MCF 10A (cell line): ENCODE results near the gene TLR3. TPM values are rescaled to one million over a fixed set of nuclear protein-coding genes. Genes with fewer than 3 reads are reported as not detected.
A peak's percentile ranks its signal among the peaks of the same experiment; 100 is the strongest.

ENCODE experiments used
- BruUV-seq: library from RNA; stranded (reverse); fragments of 400-500 nt; replicated peaks from 2 replicates; lab custom pipeline; 2021; lab: Mats Ljungman, UMichigan
- CTCF ChIA-PET: fragments of 300-600 bp; sonication (Branson Sonifier 250); formaldehyde crosslinking; extraction: SDS; loops from one replicate; lab custom pipeline; 2021; ENCODE audit warnings: antibody characterized with exemption, inconsistent platforms; lab: Yijun Ruan, JAX
- POLR2A ChIA-PET: fragments of 300-600, 350-650 bp; sonication (Branson Sonifier 250); formaldehyde crosslinking; extraction: SDS; loops from one replicate; lab custom pipeline; 2020; ENCODE audit warnings: antibody characterized with exemption, inconsistent platforms; lab: Yijun Ruan, JAX
- DNase-seq: peaks from one replicate; pipeline ENCODE4 v3.0.0-alpha.2; 2018; ENCODE audit not compliant: unreplicated experiment
- H3K27ac Mint-ChIP-seq: one replicate; pipeline ENCODE4 v1.8.0; 2022; ENCODE audit warnings: mild to moderate bottlenecking, low read depth, mixed read lengths; ENCODE audit not compliant: unreplicated experiment
- H3K27me3 Mint-ChIP-seq: one replicate; pipeline ENCODE4 v1.8.0; 2022; ENCODE audit warnings: mixed read lengths; ENCODE audit not compliant: insufficient read depth, unreplicated experiment
- H3K36me3 Mint-ChIP-seq: one replicate; pipeline ENCODE4 v1.8.0; 2022; ENCODE audit warnings: mild to moderate bottlenecking, moderate library complexity, mixed read lengths; ENCODE audit not compliant: insufficient read depth, unreplicated experiment
- H3K4me1 Mint-ChIP-seq: one replicate; pipeline ENCODE4 v1.8.0; 2022; ENCODE audit warnings: mixed read lengths; ENCODE audit not compliant: insufficient read depth, unreplicated experiment
- H3K4me3 Mint-ChIP-seq: one replicate; pipeline ENCODE4 v1.8.0; 2022; ENCODE audit warnings: mild to moderate bottlenecking, moderate library complexity, mixed read lengths; ENCODE audit not compliant: unreplicated experiment
- H3K9me3 Mint-ChIP-seq: one replicate; pipeline ENCODE4 v1.8.0; 2022; ENCODE audit warnings: mixed read lengths; ENCODE audit not compliant: unreplicated experiment
- CTCF ChIP-seq: fragments of 200-600 bp; IDR thresholded peaks from one replicate; pipeline ENCODE4 v1.8.0; 2022; ENCODE audit warnings: antibody characterized with exemption, mild to moderate bottlenecking; ENCODE audit not compliant: unreplicated experiment
- intact Hi-C: fragments of 100-400 bp; cut with micrococcal nuclease; formaldehyde crosslinking; loops from 2 replicates; pipeline ENCODE4 v1.14.1; 2022
- total RNA-seq: library from RNA; stranded (reverse); gene quantifications from 2 replicates; pipeline ENCODE4 v1.2.3, GENCODE V29; 2022

Gene TLR3
- total RNA-seq, 1 experiment from 2014 or later, result 6.5 TPM

DNA sequence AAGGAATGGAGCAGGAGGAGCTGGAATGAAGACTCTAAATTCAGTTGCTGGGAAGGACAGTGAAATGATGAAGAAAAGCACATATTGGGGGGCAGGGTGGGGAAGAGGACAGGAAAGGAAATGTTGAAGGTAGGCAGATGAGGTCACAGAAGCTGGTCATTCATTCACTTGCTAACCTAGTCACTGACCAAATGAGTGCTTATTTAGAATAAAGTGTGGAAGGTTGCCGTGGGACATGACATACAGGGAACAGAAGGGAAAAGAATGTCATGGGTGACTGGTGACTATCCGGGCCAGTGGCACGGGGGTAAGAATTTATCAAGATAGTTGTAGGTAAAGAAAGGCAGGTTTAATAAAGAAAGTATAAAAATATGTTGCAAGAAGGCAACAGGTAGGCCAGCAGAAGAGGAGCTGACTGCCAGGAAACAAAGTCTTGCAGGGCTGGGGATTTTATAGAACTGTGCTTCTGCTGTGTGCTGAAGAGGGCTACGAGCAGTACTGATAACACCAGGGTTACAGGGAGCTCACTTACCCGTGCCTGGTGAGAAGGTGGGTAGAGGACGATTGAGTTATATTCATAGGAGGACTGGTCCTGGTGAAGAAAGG lies 31.9 kb upstream of the TLR3 start:
- ChIA-PET POLR2A (interaction anchor here (0.9 to 2.1 kb wide), 2 partner anchors 397 to 529 kb away, joined by 3 to 8 read pairs; no protein-coding TSS in a partner anchor), CTCF (interaction anchor here (0.6 to 5.6 kb wide), 47 partner anchors 9 to 1204 kb away, joined by 3 to 149 read pairs (median 4); partner anchors contain the start of genes ANKRD37 and SORBS2)
- Mint-ChIP-seq H3K36me3 (no peaks in the 10 kb centered on the region), H3K9me3 (no peaks in the 10 kb centered on the region), H3K27me3 (no peaks in the 10 kb centered on the region), H3K4me3 (no peak overlapping the region), H3K4me1 (no peaks in the 10 kb centered on the region), H3K27ac (no peak overlapping the region)
- DNase-seq, result no peak
- intact Hi-C loops, result loop anchor here (5.0 kb wide), 1 partner anchor 565 kb away; the partner anchor contains the start of gene CCDC110
- no TSS peak for BruUV-seq
- TF ChIP-seq CTCF, result no peak

DNA sequence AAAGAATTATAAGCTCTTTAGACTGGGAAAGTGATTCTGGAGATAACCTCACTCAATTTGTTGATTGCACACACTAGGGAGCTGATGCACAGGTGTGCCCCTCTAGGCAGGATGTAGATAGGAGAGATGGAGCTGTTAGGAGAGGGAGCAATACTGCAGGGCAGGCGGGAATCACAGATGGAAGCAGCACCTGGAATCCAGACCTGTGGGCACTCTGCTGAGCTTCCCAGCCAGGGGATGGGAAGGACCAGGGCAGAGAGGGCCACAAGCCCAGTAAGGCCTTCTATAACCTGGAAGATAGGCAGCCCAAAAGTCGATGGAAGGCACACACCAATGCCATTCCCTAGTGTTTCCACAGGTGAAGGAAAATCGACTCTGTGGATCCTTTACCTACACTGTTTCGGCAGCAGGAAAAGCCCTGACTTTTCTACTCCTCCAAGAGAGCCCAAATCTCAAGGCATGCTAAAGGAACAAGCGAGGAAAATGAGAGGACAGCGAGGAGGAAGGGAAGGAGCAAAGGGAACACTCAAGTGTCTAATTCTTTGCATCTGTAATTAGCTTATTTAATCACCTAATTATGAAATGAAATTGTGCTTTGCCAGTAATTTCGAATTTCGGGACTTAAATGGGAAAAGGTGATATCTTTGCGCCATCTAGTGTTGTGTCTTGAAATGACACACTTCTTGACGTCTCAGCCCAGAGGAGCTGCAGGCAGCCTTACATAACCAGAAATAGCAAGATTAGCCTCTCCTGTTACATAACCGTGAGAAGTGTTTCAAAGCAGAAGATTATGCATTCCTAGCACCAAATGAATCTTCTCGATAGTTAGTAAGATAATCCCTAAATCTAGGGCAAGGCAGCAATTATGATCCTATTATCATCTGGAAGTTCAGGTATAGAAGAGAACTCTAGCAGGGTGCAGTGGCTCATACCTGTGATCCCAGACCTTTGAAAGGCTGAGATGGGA lies 31.0 kb upstream of the TLR3 start:
- Mint-ChIP-seq H3K4me3 (no peak overlapping the region), H3K9me3 (no peaks in the 10 kb centered on the region), H3K27ac (no peak overlapping the region), H3K4me1 (no peaks in the 10 kb centered on the region), H3K36me3 (no peaks in the 10 kb centered on the region), H3K27me3 (no peaks in the 10 kb centered on the region)
- peak; percentile 79 for DNase-seq
- no TSS peak for BruUV-seq
- peak; percentile 75 for TF ChIP-seq CTCF
- intact Hi-C loops, result loop anchor here (1.0 to 5.0 kb wide), 3 partner anchors 397 to 566 kb away; partner anchors contain the start of gene CCDC110
- ChIA-PET POLR2A (interaction anchor here (0.8 to 2.1 kb wide), 5 partner anchors 31 to 642 kb away, joined by 3 to 8 read pairs (median 3); partner anchors contain the start of genes LRP2BP, SORBS2 and TLR3), CTCF (interaction anchor here (0.6 to 5.6 kb wide), 58 partner anchors 10 to 1754 kb away, joined by 3 to 149 read pairs (median 4); partner anchors contain the start of genes ANKRD37 and SORBS2)

GRCh38 chr4:186039697-186040096 lies 29.3 kb upstream of the TLR3 start:
- no peak overlapping the region for H3K27ac Mint-ChIP-seq
- no peak for TF ChIP-seq CTCF
- no peak for DNase-seq
- no peak overlapping the region for H3K4me3 Mint-ChIP-seq
- ChIA-PET CTCF (interaction anchor here (0.6 to 5.6 kb wide), 15 partner anchors 13 to 858 kb away, joined by 3 to 149 read pairs (median 3); partner anchors contain the start of gene SORBS2), POLR2A (interaction anchor here (0.6 kb wide), 1 partner anchor 89 kb away, joined by 3 read pairs; no protein-coding TSS in a partner anchor)
- no peaks in the 10 kb centered on the region for H3K36me3 Mint-ChIP-seq
- H3K9me3 Mint-ChIP-seq, result no peaks in the 10 kb centered on the region
- no peaks in the 10 kb centered on the region for H3K27me3 Mint-ChIP-seq
- intact Hi-C loops, result loop anchor here (5.0 kb wide), 1 partner anchor 567 kb away; the partner anchor contains the start of gene CCDC110
- BruUV-seq, result no TSS peak
- H3K4me1 Mint-ChIP-seq, result no peaks in the 10 kb centered on the region
